Fibroblast of lung (primary cell): Measurements from ENCODE around the gene EWSR1. TPM values are rescaled to one million over a fixed set of nuclear protein-coding genes. Genes with fewer than 3 reads are reported as not detected.

ENCODE experiments used
- DNase-seq, 2 donors: peaks; one replicate each; pipeline versions ENCODE4 v3.0.0 to v3.0.0-alpha.2; 2010; ENCODE audit warnings: low read depth in 2 of 2
- H2AFZ ChIP-seq: 2 replicates; pipeline ENCODE4 v1.5.1; 2012; ENCODE audit warnings: low read length, control low read depth, inconsistent platforms
- H3K27ac ChIP-seq: 2 replicates; pipeline ENCODE4 v1.5.1; 2011; ENCODE audit warnings: low read length, control low read depth; ENCODE audit not compliant: insufficient read depth
- H3K27me3 ChIP-seq: 2 replicates; pipeline ENCODE4 v1.5.1; 2011; ENCODE audit warnings: mild to moderate bottlenecking, low read length; ENCODE audit not compliant: control insufficient read depth, insufficient read depth
- H3K36me3 ChIP-seq: 2 replicates; pipeline ENCODE4 v1.5.1; 2011; ENCODE audit warnings: low read length; ENCODE audit not compliant: control insufficient read depth, insufficient read depth
- H3K4me1 ChIP-seq: 2 replicates; pipeline ENCODE4 v1.5.1; 2011; ENCODE audit warnings: low read length; ENCODE audit not compliant: control insufficient read depth, insufficient read depth; ENCODE audit errors: extremely low read depth
- H3K4me2 ChIP-seq: 2 replicates; pipeline ENCODE4 v1.5.1; 2011; ENCODE audit warnings: low read length, control low read depth; ENCODE audit not compliant: insufficient read depth; ENCODE audit errors: extremely low read depth
- H3K4me3 ChIP-seq, 4 experiments: fragments of 200-600 bp in 1 of 4; sonication (generic) in 1 of 4; replicated peaks in 1 of 4; 2 replicates each; pipeline ENCODE4 v1.5.1; 2011 to 2016; ENCODE audit warnings: low read length in 4 of 4, low read depth in 3 of 4, mild to moderate bottlenecking in 3 of 4, control low read depth in 2 of 4, inconsistent platforms in 1 of 4, mixed read lengths in 1 of 4; ENCODE audit not compliant: insufficient read depth in 1 of 4; ENCODE audit errors: control extremely low read depth in 1 of 4
- H3K79me2 ChIP-seq: 2 replicates; pipeline ENCODE4 v1.5.1; 2012; ENCODE audit warnings: mild to moderate bottlenecking, low read length, inconsistent platforms; ENCODE audit not compliant: control insufficient read depth, insufficient read depth
- H3K9ac ChIP-seq: 2 replicates; pipeline ENCODE4 v1.5.1; 2011; ENCODE audit warnings: mild to moderate bottlenecking, low read length, control low read depth; ENCODE audit not compliant: insufficient read depth
- H3K9me3 ChIP-seq: 2 replicates; pipeline ENCODE4 v1.5.1; 2012; ENCODE audit warnings: low read depth, low read length; ENCODE audit not compliant: control insufficient read depth, insufficient read depth
- H4K20me1 ChIP-seq: 2 replicates; pipeline ENCODE4 v1.5.1; 2011; ENCODE audit warnings: low read length; ENCODE audit not compliant: control insufficient read depth, insufficient read depth; ENCODE audit errors: extremely low read depth
- CTCF ChIP-seq, 2 donors: IDR thresholded peaks in 1 of 2; conservative IDR thresholded peaks in 1 of 2; 1 replicate in 1 of 2; 2 replicates in 1 of 2; pipeline ENCODE4 v1.5.1; 2011 to 2012; ENCODE audit warnings: low read length in 2 of 2, control low read depth in 1 of 2, inconsistent platforms in 1 of 2, low read depth in 1 of 2, mild to moderate bottlenecking in 1 of 2
- EZH2 ChIP-seq: IDR thresholded peaks from 2 replicates; pipeline ENCODE4 v1.5.1; 2012; ENCODE audit warnings: low read length, control low read depth, mild to moderate bottlenecking; ENCODE audit errors: missing control alignments
- polyA plus RNA-seq, 2 donors: library from polyadenylated mRNA; depleted of rRNA in 1 of 2; stranded (reverse) in 1 of 2; unstranded in 1 of 2; fragments of >200 nt; gene quantifications; 2 replicates each; pipeline ENCODE4 v1.2.1, GENCODE V29; 2011 to 2012; ENCODE audit warnings: missing spikeins in 1 of 2
- total RNA-seq: library from RNA; depleted of rRNA; stranded (reverse); fragments of >200 nt; gene quantifications from 2 replicates; pipeline ENCODE4 v1.2.1, GENCODE V29; 2014

Gene EWSR1
- total and polyA plus RNA-seq, 2 donors (not counting 1 experiment from before 2014, with no cell fraction given) = 150 to 172 TPM

DNA sequence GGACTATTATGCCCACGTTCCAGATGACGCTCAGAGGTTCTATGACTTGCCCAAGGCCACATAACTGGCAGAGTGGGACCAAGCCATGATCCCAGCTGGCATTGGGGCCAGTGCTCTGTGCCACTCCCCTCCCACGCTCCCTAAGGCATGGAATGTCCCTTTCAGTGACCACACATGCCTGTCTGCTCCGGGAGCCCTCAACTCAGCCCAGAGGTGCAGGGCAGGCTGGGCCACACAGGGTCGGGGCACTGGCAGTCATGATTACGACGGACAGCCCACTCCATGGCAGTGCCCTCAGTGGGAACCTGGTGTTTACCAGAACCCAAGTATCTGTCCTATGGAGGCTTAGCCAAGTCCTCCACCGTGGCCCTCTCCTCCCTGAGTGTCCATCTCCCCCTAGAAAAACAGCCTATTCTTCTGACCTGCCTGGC lies 10.3 kb upstream of the EWSR1 start:
- Histone ChIP-seq H2AFZ (no peak overlapping the region), H3K4me2 (no peak overlapping the region), H3K27me3 (no peaks in the 10 kb centered on the region), H3K36me3 (no peaks in the 10 kb centered on the region), H3K9me3 (no peaks in the 10 kb centered on the region), H4K20me1 (no peaks in the 10 kb centered on the region), H3K4me1 (no peaks in the 10 kb centered on the region), H3K27ac (no peak overlapping the region), H3K9ac (no peak overlapping the region), H3K4me3 (no peak overlapping the region), H3K79me2 (no peaks in the 10 kb centered on the region)
- TF ChIP-seq CTCF (conservative IDR thresholded peaks at IDR 0.05 in 1 of 2, IDR thresholded peaks at IDR 0.05 in 1 of 2; ENCODE audit: low read depth in 1 of 2, low read length in 2 of 2) (no peak), EZH2 (no peak)
- DNase-seq = no peak

- no peak for DNase-seq
These were observed 9.4 kb upstream of the EWSR1 start for GRCh38 chr22:29258407-29259252.

More at GRCh38 chr22:29258407-29259252, 9.4 kb upstream of the EWSR1 start:
- Histone ChIP-seq H4K20me1 (no peaks in the 10 kb centered on the region), H3K4me1 (no peaks in the 10 kb centered on the region), H3K4me2 (no peak overlapping the region), H3K9me3 (no peaks in the 10 kb centered on the region), H3K9ac (no peak overlapping the region), H2AFZ (no peak overlapping the region), H3K4me3 (no peak overlapping the region), H3K79me2 (no peaks in the 10 kb centered on the region), H3K27me3 (no peaks in the 10 kb centered on the region), H3K36me3 (no peaks in the 10 kb centered on the region), H3K27ac (no peak overlapping the region)
- TF ChIP-seq CTCF (conservative IDR thresholded peaks at IDR 0.05 in 1 of 2, IDR thresholded peaks at IDR 0.05 in 1 of 2; ENCODE audit: low read depth in 1 of 2, low read length in 2 of 2) (no peak), EZH2 (no peak)
